K562 (cell line): ENCODE data around the gene PPFIBP2. TPM values are rescaled to one million over a fixed set of nuclear protein-coding genes. Genes with fewer than 3 reads are reported as not detected.

ENCODE experiments used
- ATAC-seq: fragments of 200-7000 bp; cut with Tn5 transposase; 3 replicates; pipeline ENCODE4 v1.9.1; 2020; ENCODE audit warnings: moderate library complexity
- BruUV-seq: library from RNA; stranded (reverse); fragments of 400-500 nt; replicated peaks from 2 replicates; lab custom pipeline; 2021; lab: Mats Ljungman, UMichigan
- CTCF ChIA-PET: fragments of 300-600 bp; formaldehyde crosslinking; extraction: SDS; loops from one replicate; lab custom pipeline; 2021; ENCODE audit warnings: low intra/inter-chr PET ratio; lab: Yijun Ruan, JAX
- POLR2A ChIA-PET: fragments of 300-600, 350-650 bp; sonication (Branson Sonifier 250); formaldehyde crosslinking; extraction: SDS; loops from one replicate; lab custom pipeline; 2021; ENCODE audit warnings: antibody characterized with exemption, inconsistent platforms; lab: Yijun Ruan, JAX
- DNase-seq, 4 experiments: peaks; one replicate each; pipeline versions ENCODE4 v3.0.0 to v3.0.0-alpha.2; 2011 to 2018; ENCODE audit warnings: low spot score in 3 of 4, mixed read lengths in 3 of 4; ENCODE audit errors: extremely low read depth in 1 of 4
- FAIRE-seq: peaks from 2 replicates; lab custom pipeline; 2011; peaks lifted over from hg19 to GRCh38; lab: Jason Lieb, UNC
- H2AFZ ChIP-seq: 2 replicates; pipeline ENCODE4 v1.6.0; 2011; ENCODE audit warnings: low read depth, low read length, control low read depth, inconsistent platforms
- H3K27ac ChIP-seq: fragments of 200-600 bp; 3 replicates; pipeline ENCODE4 v1.8.0; 2011; ENCODE audit warnings: low read depth, mild to moderate bottlenecking, control low read depth, inconsistent platforms, low read length, moderate library complexity, mixed read lengths; ENCODE audit errors: extremely low read depth
- H3K27me3 ChIP-seq, 2 experiments: fragments of 300-600 bp in 1 of 2; 2 replicates in 1 of 2; 3 replicates in 1 of 2; pipeline versions ENCODE4 v1.6.0 to v1.8.0; 2011; ENCODE audit warnings: inconsistent platforms in 2 of 2, low read length in 2 of 2, mild to moderate bottlenecking in 1 of 2, mixed read lengths in 1 of 2, moderate library complexity in 1 of 2; ENCODE audit not compliant: control insufficient read depth in 2 of 2, insufficient read depth in 2 of 2
- H3K36me3 ChIP-seq: fragments of 300-600 bp; 3 replicates; pipeline ENCODE4 v1.8.0; 2011; ENCODE audit warnings: mild to moderate bottlenecking, low read length, inconsistent platforms; ENCODE audit not compliant: control insufficient read depth, insufficient read depth
- H3K4me1 ChIP-seq, 2 experiments: fragments of 200-600 bp in 1 of 2; replicated peaks in 1 of 2; 2 replicates in 1 of 2; 3 replicates in 1 of 2; pipeline versions ENCODE4 v1.5.1 to v1.8.0; 2011; ENCODE audit warnings: inconsistent platforms in 2 of 2, low read length in 2 of 2, mild to moderate bottlenecking in 1 of 2, mixed read lengths in 1 of 2, moderate library complexity in 1 of 2; ENCODE audit not compliant: control insufficient read depth in 2 of 2, insufficient read depth in 2 of 2
- H3K4me2 ChIP-seq: 2 replicates; pipeline ENCODE4 v1.6.1; 2011; ENCODE audit warnings: low read length, control low read depth, inconsistent platforms, mixed read lengths; ENCODE audit not compliant: insufficient read depth
- H3K4me3 ChIP-seq: fragments of 200-600 bp; sonication (generic), shearing (Covaris generic); 2 replicates; pipeline ENCODE4 v1.5.1; 2016; ENCODE audit warnings: control low read depth, inconsistent platforms
- H3K79me2 ChIP-seq: fragments of 200-600 bp; 3 replicates; pipeline ENCODE4 v1.8.0; 2011; ENCODE audit warnings: low read length, inconsistent platforms; ENCODE audit not compliant: control insufficient read depth, insufficient read depth
- H3K9ac ChIP-seq, 2 experiments: 2 replicates each; pipeline versions ENCODE4 v1.6.0 to v1.6.1; 2011; ENCODE audit warnings: low read depth in 2 of 2, low read length in 2 of 2, control low read depth in 1 of 2, inconsistent platforms in 1 of 2, mild to moderate bottlenecking in 1 of 2, mixed read lengths in 1 of 2; ENCODE audit not compliant: insufficient read depth in 1 of 2
- H3K9me1 ChIP-seq: one replicate; pipeline ENCODE4 v1.6.0; 2011; ENCODE audit warnings: inconsistent platforms, mild to moderate bottlenecking, low read length, moderate library complexity; ENCODE audit not compliant: control insufficient read depth, insufficient read depth
- H3K9me3 ChIP-seq: replicated peaks from 2 replicates; pipeline ENCODE4 v1.5.1; 2011; ENCODE audit warnings: low read depth, low read length, inconsistent platforms; ENCODE audit not compliant: control insufficient read depth, insufficient read depth
- H4K20me1 ChIP-seq: replicated peaks from 2 replicates; pipeline ENCODE4 v1.6.1; 2011; ENCODE audit warnings: low read length, inconsistent platforms, mixed read lengths; ENCODE audit not compliant: control insufficient read depth, insufficient read depth
- ESRRB ChIP-seq: fragments of 250-450 bp; sonication (Bioruptor Pico); IDR thresholded peaks from 2 replicates; pipeline ENCODE4 v1.5.0; 2020; ENCODE audit warnings: mild to moderate bottlenecking, moderate library complexity, borderline replicate concordance
- FUS ChIP-seq: fragments of 200-400 bp; formaldehyde crosslinking; optimal IDR thresholded peaks from 2 replicates; pipeline ENCODE3; 2017; ENCODE audit warnings: low read depth, low read length
- GABPB1 ChIP-seq: sonication (generic); formaldehyde crosslinking; IDR thresholded peaks from 2 replicates; pipeline ENCODE4 v1.8.0; 2022; ENCODE audit warnings: mild to moderate bottlenecking, missing genetic modification reagents
- KLF1 ChIP-seq: fragments of 450-650 bp; IDR thresholded peaks from 2 replicates; pipeline ENCODE4 v1.6.1; 2016; ENCODE audit warnings: missing genetic modification characterization, missing compliant biosample characterization
- KLF13 ChIP-seq: fragments of 450-650 bp; IDR thresholded peaks from 2 replicates; pipeline ENCODE4 v1.6.1; 2016; ENCODE audit warnings: missing genetic modification characterization, low read depth, mild to moderate bottlenecking, missing compliant biosample characterization, moderate library complexity, borderline replicate concordance
- MBD2 ChIP-seq: sonication (generic); IDR thresholded peaks from 2 replicates; pipeline ENCODE4 v1.6.1; 2016; ENCODE audit warnings: low read depth, borderline replicate concordance
- NFXL1 ChIP-seq: fragments of 450-650 bp; formaldehyde crosslinking; IDR thresholded peaks from 2 replicates; pipeline ENCODE4 v1.4.0; 2021; ENCODE audit warnings: mild to moderate bottlenecking
- RFX1 ChIP-seq: fragments of 450-650 bp; IDR thresholded peaks from 2 replicates; pipeline ENCODE4 v1.6.1; 2016; ENCODE audit warnings: mild to moderate bottlenecking, moderate library complexity
- RNF2 ChIP-seq: sonication (generic); IDR thresholded peaks from 2 replicates; pipeline ENCODE4 v1.6.1; 2016
- SAFB ChIP-seq: fragments of 200-400 bp; formaldehyde crosslinking; IDR thresholded peaks from 2 replicates; pipeline ENCODE4 v1.6.1; 2017; ENCODE audit warnings: low read depth, low read length, borderline replicate concordance
- SP1 ChIP-seq: sonication (generic); formaldehyde crosslinking; IDR thresholded peaks from 2 replicates; pipeline ENCODE4 v1.8.1; 2022; ENCODE audit warnings: mild to moderate bottlenecking, missing genetic modification reagents
- ZBTB12 ChIP-seq: fragments of 250-450 bp; sonication (Bioruptor Pico); IDR thresholded peaks from 2 replicates; pipeline ENCODE4 v1.4.0; 2020
- ZC3H8 ChIP-seq: fragments of 450-650 bp; IDR thresholded peaks from 2 replicates; pipeline ENCODE4 v1.6.1; 2017
- ZNF668 ChIP-seq: fragments of 250-450 bp; sonication (Bioruptor Pico); IDR thresholded peaks from 2 replicates; pipeline ENCODE4 v1.8.0; 2022; ENCODE audit warnings: mild to moderate bottlenecking, inconsistent platforms
- WGBS: fragments of 100-300 bp; shearing (Covaris generic); methylation state at CpG from one replicate; pipeline ENCODE4 v1.1.6; 2016; ENCODE audit warnings: low coverage, mixed read lengths; ENCODE audit not compliant: insufficient coverage; ENCODE audit errors: missing lambda C conversion rate; 5-methylcytosine and 5-hydroxymethylcytosine counted together
- in situ Hi-C: fragments of 300-500 bp; cut with MboI; formaldehyde crosslinking; loops from 4 replicates; pipeline ENCODE4 v1.15.0; 2018; ENCODE audit warnings: inconsistent platforms, mixed read lengths
- intact Hi-C: fragments of 100-400 bp; cut with micrococcal nuclease; formaldehyde crosslinking; loops from 2 replicates; pipeline ENCODE4 v1.14.2; 2022
- polyA plus RNA-seq, 8 experiments: library from polyadenylated mRNA; depleted of rRNA in 4 of 8; stranded (reverse) in 5 of 8; unstranded in 3 of 8; fragments of >200 nt; fragmentation: Nextera tagmentation in 2 of 8; fragmentation: Illumina TruSeq in 1 of 8; extraction: Ambion mirVana in 2 of 8; extraction: Trizol in 1 of 8; gene quantifications; 2 replicates each; pipeline versions ENCODE4 v1.2.1 to v1.2.3, GENCODE V29; 2011 to 2014; ENCODE audit warnings: inconsistent platforms in 1 of 8, missing spikeins in 1 of 8
- total RNA-seq, 7 experiments: library from RNA; depleted of rRNA in 6 of 7; stranded (reverse); fragments of >200 nt in 6 of 7; fragmentation: Illumina TruSeq in 2 of 7; extraction: Trizol in 2 of 7; gene quantifications; 2 replicates each; pipeline versions ENCODE4 v1.2.1 to v1.2.3, GENCODE V29; 2011 to 2021; ENCODE audit warnings: low replicate concordance in 1 of 7
- TF ChIP-seq, protein P1 (sequence below): fragments of 250-450 bp; sonication (Bioruptor Pico); IDR thresholded peaks from 2 replicates; pipeline ENCODE4 v1.5.0; 2020; ENCODE audit warnings: mild to moderate bottlenecking

The PPFIBP2 gene
- total and polyA plus RNA-seq, 9 of the 15 experiments (the other 6 are each of a cell fraction or from before 2014, with no cell fraction given), result 0.18 to 3.4 (median 1.2) TPM

- Histone ChIP-seq H3K9me1 (no peaks in the 10 kb centered on the region), H3K9me3 (no peaks in the 10 kb centered on the region), H4K20me1 (no peaks in the 10 kb centered on the region), H3K79me2 (no peaks in the 10 kb centered on the region), H3K4me3 (no peak overlapping the region), H2AFZ (no peak overlapping the region), H3K36me3 (no peaks in the 10 kb centered on the region), H3K27me3 (peaks cover 0 to 10% of the 10 kb centered on the region in 2 experiments; a peak in 2 of 5 replicates), H3K27ac (no peak overlapping the region), H3K4me1 (peaks cover 9 to 10% of the 10 kb centered on the region in 2 experiments; a peak in 3 of 5 replicates), H3K4me2 (no peak overlapping the region), H3K9ac (no peak overlapping the region)
- BruUV-seq, result no TSS peak
- TF ChIP-seq RFX1 (no peak), ZC3H8 (no peak), KLF1 (no peak), ZBTB12 (no peak), SAFB (no peak), GABPB1 (CRISPR knock-in tag) (no peak), ESRRB (CRISPR knock-in tag) (no peak), FUS (no peak), SP1 (CRISPR knock-in tag) (no peak), NFXL1 (CRISPR knock-in tag) (no peak), KLF13 (tag) (no peak), RNF2 (no peak), MBD2 (no peak), ZNF668 (CRISPR knock-in tag) (no peak)
- TF ChIP-seq, protein P1, sequence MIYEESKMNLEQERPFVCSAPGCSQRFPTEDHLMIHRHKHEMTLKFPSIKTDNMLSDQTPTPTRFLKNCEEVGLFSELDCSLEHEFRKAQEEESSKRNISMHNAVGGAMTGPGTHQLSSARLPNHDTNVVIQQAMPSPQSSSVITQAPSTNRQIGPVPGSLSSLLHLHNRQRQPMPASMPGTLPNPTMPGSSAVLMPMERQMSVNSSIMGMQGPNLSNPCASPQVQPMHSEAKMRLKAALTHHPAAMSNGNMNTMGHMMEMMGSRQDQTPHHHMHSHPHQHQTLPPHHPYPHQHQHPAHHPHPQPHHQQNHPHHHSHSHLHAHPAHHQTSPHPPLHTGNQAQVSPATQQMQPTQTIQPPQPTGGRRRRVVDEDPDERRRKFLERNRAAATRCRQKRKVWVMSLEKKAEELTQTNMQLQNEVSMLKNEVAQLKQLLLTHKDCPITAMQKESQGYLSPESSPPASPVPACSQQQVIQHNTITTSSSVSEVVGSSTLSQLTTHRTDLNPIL (CRISPR knock-in tag), result no peak
- FAIRE-seq, result no peak
- WGBS, result 0% methylated on average over 1 of the region's 3 CpGs
- ATAC-seq, result no peak
- CTCF ChIA-PET, result no interaction called here
- no peak for DNase-seq
- POLR2A ChIA-PET, result no interaction called here
- in situ Hi-C loops, result no loop called here
- intact Hi-C loops, result no loop called here
Observed at GRCh38 chr11:7648264-7648663, 134.5 kb downstream of the PPFIBP2 start.
